ENCODE measurements around the gene MED13L.

Gene MED13L

GRCh38 chr12:115957686-115958290 lies 319.7 kb downstream of the MED13L start:
- no peak for DNase-seq

- no peak for DNase-seq
Measured at GRCh38 chr12:115956659-115957058, 320.8 kb downstream of the MED13L start.

GRCh38 chr12:115956236-115956635 lies 321.3 kb downstream of the MED13L start:
- no peak for DNase-seq

- no peak for DNase-seq
Measured at GRCh38 chr12:115953450-115953849, 324.0 kb downstream of the MED13L start.

- DNase-seq = no peak
Measured at GRCh38 chr12:115953031-115953430, 324.5 kb downstream of the MED13L start.

- DNase-seq = no peak
Measured at GRCh38 chr12:115950959-115951358, 326.5 kb downstream of the MED13L start.

- no peak for DNase-seq
Measured at GRCh38 chr12:115949675-115950074, 327.8 kb downstream of the MED13L start.

GRCh38 chr12:115947696-115948062 lies 329.8 kb downstream of the MED13L start:
- no peak for DNase-seq

GRCh38 chr12:115946867-115947695 lies 330.4 kb downstream of the MED13L start:
- DNase-seq = no peak

GRCh38 chr12:115946092-115946491 lies 331.4 kb downstream of the MED13L start:
- no peak for DNase-seq

- DNase-seq = no peak
Measured at GRCh38 chr12:115945491-115945885, 332.0 kb downstream of the MED13L start.

- no peak for DNase-seq
Measured at GRCh38 chr12:115944837-115945490, 332.5 kb downstream of the MED13L start.

GRCh38 chr12:115944392-115944742 lies 333.1 kb downstream of the MED13L start:
- no peak for DNase-seq

- no peak for DNase-seq
Measured at GRCh38 chr12:115943630-115944391, 333.7 kb downstream of the MED13L start.

GRCh38 chr12:115943310-115943629 lies 334.2 kb downstream of the MED13L start:
- DNase-seq = no peak

- DNase-seq = no peak
Measured at GRCh38 chr12:115942346-115942745, 335.1 kb downstream of the MED13L start.

- no peak for DNase-seq
Measured at GRCh38 chr12:115941362-115941761, 336.1 kb downstream of the MED13L start.

- no peak for DNase-seq
Measured at GRCh38 chr12:115938794-115939377, 338.6 kb downstream of the MED13L start.

- no peak for DNase-seq
Measured at GRCh38 chr12:115936997-115937916, 340.2 kb downstream of the MED13L start.

- no peak for DNase-seq
Measured at GRCh38 chr12:115934877-115935276, 342.6 kb downstream of the MED13L start.

- DNase-seq = no peak
Measured at GRCh38 chr12:115934046-115934445, 343.4 kb downstream of the MED13L start.

- DNase-seq = no peak
Measured at GRCh38 chr12:115932066-115932465, 345.4 kb downstream of the MED13L start.
